H1 (cell line): ENCODE data around the gene CPEB1. TPM values are rescaled to one million over a fixed set of nuclear protein-coding genes. Genes with fewer than 3 reads are reported as not detected.
"Not testable (repeated sequence)": the region's sequence is repeated elsewhere in the genome, so short reads cannot be mapped to it uniquely, and the experiment has no call there.

Experiments
- CTCF ChIA-PET: fragments of 300-600 bp; sonication (Branson Sonifier 250); formaldehyde crosslinking; loops from one replicate; lab custom pipeline; 2021; ENCODE audit not compliant: partially characterized antibody; lab: Charles Lee
- POLR2A ChIA-PET: fragments of 300-600 bp; sonication (Branson Sonifier 250); formaldehyde crosslinking; loops from one replicate; lab custom pipeline; 2021; ENCODE audit warnings: inconsistent platforms; ENCODE audit not compliant: partially characterized antibody; lab: Charles Lee
- DNase-seq, 2 experiments: peaks; one replicate each; pipeline versions ENCODE4 v3.0.0 to v3.0.0-alpha.2; 2010 to 2022; ENCODE audit warnings: low spot score in 2 of 2, low read depth in 1 of 2, mixed read lengths in 1 of 2
- FAIRE-seq: peaks from 2 replicates; lab custom pipeline; 2011; peaks lifted over from hg19 to GRCh38; lab: Jason Lieb, UNC
- H2AFZ ChIP-seq: 2 replicates; pipeline ENCODE4 v1.8.1; 2012; ENCODE audit warnings: low read length, inconsistent platforms
- H2AK5ac ChIP-seq: 2 replicates; pipeline ENCODE4 v1.6.1; 2013; ENCODE audit warnings: low read depth, low read length
- H2BK120ac ChIP-seq: replicated peaks from 2 replicates; pipeline ENCODE3; 2013; ENCODE audit warnings: low read depth, low read length, inconsistent platforms
- H2BK12ac ChIP-seq: 2 replicates; pipeline ENCODE4 v1.6.1; 2013; ENCODE audit warnings: low read depth, low read length
- H2BK15ac ChIP-seq: 2 replicates; pipeline ENCODE4 v1.6.1; 2013; ENCODE audit warnings: low read length
- H2BK20ac ChIP-seq: 2 replicates; pipeline ENCODE4 v1.6.1; 2013; ENCODE audit warnings: low read length
- H2BK5ac ChIP-seq: 2 replicates; pipeline ENCODE4 v1.6.1; 2013; ENCODE audit warnings: low read depth, low read length
- H3K14ac ChIP-seq: 2 replicates; pipeline ENCODE4 v1.6.1; 2013; ENCODE audit warnings: inconsistent platforms; ENCODE audit not compliant: insufficient read length
- H3K18ac ChIP-seq: 2 replicates; pipeline ENCODE4 v1.6.1; 2013; ENCODE audit warnings: low read length; ENCODE audit errors: extremely low read depth
- H3K23ac ChIP-seq: 2 replicates; pipeline ENCODE4 v1.6.1; 2013; ENCODE audit warnings: inconsistent platforms; ENCODE audit not compliant: insufficient read length
- H3K23me2 ChIP-seq: 2 replicates; pipeline ENCODE4 v1.6.1; 2013; ENCODE audit warnings: low read depth, low read length
- H3K27ac ChIP-seq: 2 replicates; pipeline ENCODE4 v1.6.1; 2011; ENCODE audit warnings: low read depth, low read length, inconsistent platforms
- H3K27me3 ChIP-seq, 4 experiments: replicated peaks in 1 of 4; 1 replicate in 1 of 4; 2 replicates in 3 of 4; pipeline versions ENCODE4 v1.6.1 to v1.8.1; 2011 to 2013; ENCODE audit warnings: low read length in 3 of 4, mild to moderate bottlenecking in 3 of 4, inconsistent platforms in 2 of 4, mixed read lengths in 2 of 4, moderate library complexity in 1 of 4; ENCODE audit not compliant: control insufficient read depth in 3 of 4, insufficient read depth in 3 of 4; ENCODE audit errors: extremely low read depth in 1 of 4
- H3K36me3 ChIP-seq, 4 experiments: 2 replicates each; pipeline versions ENCODE4 v1.6.1 to v1.8.1; 2011 to 2013; ENCODE audit warnings: mild to moderate bottlenecking in 4 of 4, low read length in 3 of 4, moderate library complexity in 2 of 4, control low read depth in 1 of 4, inconsistent platforms in 1 of 4; ENCODE audit not compliant: insufficient read depth in 4 of 4, control insufficient read depth in 2 of 4
- H3K4ac ChIP-seq: replicated peaks from 2 replicates; pipeline ENCODE3; 2013; ENCODE audit warnings: low read length, low read depth, mixed read lengths, inconsistent platforms; ENCODE audit not compliant: insufficient read length
- H3K4me1 ChIP-seq, 4 experiments: replicated peaks in 1 of 4; 1 replicate in 1 of 4; 2 replicates in 3 of 4; pipeline versions ENCODE4 v1.6.1 to v1.8.1; 2011 to 2013; ENCODE audit warnings: low read length in 3 of 4, inconsistent platforms in 2 of 4, mixed read lengths in 1 of 4; ENCODE audit not compliant: insufficient read depth in 4 of 4, control insufficient read depth in 3 of 4
- H3K4me2 ChIP-seq, 2 experiments: 2 replicates each; pipeline versions ENCODE4 v1.6.1 to v1.8.1; 2011 to 2013; ENCODE audit warnings: low read depth in 2 of 2, low read length in 2 of 2, control low read depth in 1 of 2, inconsistent platforms in 1 of 2, mild to moderate bottlenecking in 1 of 2; ENCODE audit not compliant: insufficient read depth in 1 of 2
- H3K4me3 ChIP-seq, 4 experiments: fragments of 200-600, 300-600 bp in 1 of 4; sonication (generic), shearing (Covaris generic), sonication (Bioruptor Twin) in 1 of 4; 2 replicates each; pipeline versions ENCODE4 v1.5.1 to v1.8.1; 2011 to 2016; ENCODE audit warnings: low read length in 4 of 4, low read depth in 3 of 4, control low read depth in 2 of 4, inconsistent platforms in 2 of 4, mild to moderate bottlenecking in 2 of 4, mixed read lengths in 1 of 4, moderate library complexity in 1 of 4; ENCODE audit not compliant: insufficient read depth in 2 of 4; ENCODE audit errors: extremely low read depth in 1 of 4
- H3K56ac ChIP-seq: replicated peaks from 2 replicates; pipeline ENCODE3; 2013; ENCODE audit warnings: low read depth, mild to moderate bottlenecking, mixed read lengths, low read length, inconsistent platforms; ENCODE audit not compliant: insufficient read length
- H3K79me1 ChIP-seq: 2 replicates; pipeline ENCODE4 v1.6.1; 2013; ENCODE audit warnings: low read depth, low read length, control low read depth
- H3K79me2 ChIP-seq, 2 experiments: 2 replicates each; pipeline versions ENCODE4 v1.6.1 to v1.8.1; 2012 to 2013; ENCODE audit warnings: low read length in 2 of 2, mild to moderate bottlenecking in 2 of 2, inconsistent platforms in 1 of 2; ENCODE audit not compliant: insufficient read depth in 2 of 2, control insufficient read depth in 1 of 2
- H3K9ac ChIP-seq, 4 experiments: replicated peaks in 1 of 4; 1 replicate in 1 of 4; 2 replicates in 3 of 4; pipeline versions ENCODE4 v1.6.1 to v1.8.1; 2011 to 2013; ENCODE audit warnings: low read depth in 3 of 4, low read length in 3 of 4, control low read depth in 2 of 4, mild to moderate bottlenecking in 2 of 4, moderate library complexity in 2 of 4, inconsistent platforms in 1 of 4; ENCODE audit errors: extremely low read depth in 1 of 4
- H3K9me3 ChIP-seq, 2 experiments: 2 replicates each; pipeline versions ENCODE4 v1.6.1 to v1.8.1; 2012 to 2013; ENCODE audit warnings: mild to moderate bottlenecking in 2 of 2, moderate library complexity in 2 of 2, control low read depth in 1 of 2, inconsistent platforms in 1 of 2, low read depth in 1 of 2, low read length in 1 of 2, mixed read lengths in 1 of 2; ENCODE audit not compliant: insufficient read depth in 2 of 2
- H4K20me1 ChIP-seq, 2 experiments: replicated peaks in 1 of 2; 2 replicates each; pipeline versions ENCODE3 to v1.8.1; 2011 to 2013; ENCODE audit warnings: inconsistent platforms in 2 of 2, low read length in 2 of 2, mild to moderate bottlenecking in 1 of 2; ENCODE audit not compliant: insufficient read depth in 2 of 2, control insufficient read depth in 1 of 2
- H4K5ac ChIP-seq: 2 replicates; pipeline ENCODE4 v1.6.1; 2013; ENCODE audit warnings: low read length, low read depth, mixed read lengths, inconsistent platforms; ENCODE audit not compliant: insufficient read length
- H4K8ac ChIP-seq: 2 replicates; pipeline ENCODE4 v1.8.0; 2013; ENCODE audit warnings: mild to moderate bottlenecking, moderate library complexity, low read length, inconsistent platforms; ENCODE audit not compliant: insufficient read depth; ENCODE audit errors: extremely low read depth
- H4K91ac ChIP-seq: replicated peaks from 2 replicates; pipeline ENCODE3; 2013; ENCODE audit warnings: low read length, mixed read lengths, inconsistent platforms; ENCODE audit not compliant: insufficient read length
- KDM1A ChIP-seq: fragments of 200-600, 300-600 bp; sonication (generic); IDR thresholded peaks from 2 replicates; pipeline ENCODE4 v1.7.1; 2016; ENCODE audit warnings: mild to moderate bottlenecking, low read length, borderline replicate concordance
- WGBS, 2 experiments: shearing (Covaris generic) in 1 of 2; methylation state at CpG; one replicate each; pipeline versions ENCODE4 v1.1.6 to v1.1.7; 2013 to 2015; ENCODE audit warnings: low lambda C conversion rate in 2 of 2, mixed read lengths in 2 of 2, inconsistent platforms in 1 of 2, low coverage in 1 of 2, missing lambda C conversion rate in 1 of 2; ENCODE audit not compliant: insufficient replicate concordance in 2 of 2, insufficient coverage in 1 of 2, insufficient read length in 1 of 2; ENCODE audit errors: extremely low coverage in 1 of 2, missing lambda C conversion rate in 1 of 2; 5-methylcytosine and 5-hydroxymethylcytosine counted together
- polyA plus RNA-seq, 7 experiments: library from polyadenylated mRNA; depleted of rRNA in 3 of 7; stranded (reverse) in 5 of 7; unstranded in 2 of 7; fragments of >200 nt in 5 of 7; fragments of 200-250 nt in 2 of 7; gene quantifications; 1 replicate in 5 of 7; 2 replicates in 1 of 7; 4 replicates in 1 of 7; pipeline versions ENCODE4 v1.2.1 to v1.2.3, GENCODE V29; 2011 to 2013; ENCODE audit warnings: missing spikeins in 2 of 7, mixed read lengths in 2 of 7
- total RNA-seq: library from RNA; stranded (reverse); fragmentation: NEBNext Ultra II Directional; extraction: Animal tissue kit (Norgen Biotek cat#: 25700); gene quantifications from 2 replicates; pipeline ENCODE4 v1.2.1, GENCODE V29; 2021

Gene CPEB1
- total and polyA plus RNA-seq, 2 of the 8 experiments (the other 6 are each of a cell fraction or from before 2014, with no cell fraction given): 4.4 to 4.5 TPM

GRCh38 chr15:82530006-82530405 lies 117.2 kb downstream of the CPEB1 start:
- peaks cover 2 to 5% of the 10 kb centered on the region in 2 experiments for H4K20me1 ChIP-seq
- H4K5ac ChIP-seq: no peak overlapping the region
- H3K9me3 ChIP-seq: no peaks in the 10 kb centered on the region
- H3K27ac ChIP-seq: no peak overlapping the region
- no peak overlapping the region for H2AK5ac ChIP-seq
- H2BK120ac ChIP-seq: no peak overlapping the region
- ChIA-PET CTCF (interaction anchor here (0.6 to 5.1 kb wide), 15 partner anchors 12 to 481 kb away, joined by 3 to 54 read pairs (median 5); partner anchors contain the start of genes C15orf40 and RPS17), POLR2A (interaction anchor here (7.0 kb wide), 1 partner anchor 10 kb away, joined by 125 read pairs; the partner anchor contains the start of gene RPS17)
- H3K18ac ChIP-seq: no peak overlapping the region
- no peak overlapping the region for H3K4ac ChIP-seq
- H2AFZ ChIP-seq: no peak overlapping the region
- no peak overlapping the region for H3K23ac ChIP-seq
- H4K91ac ChIP-seq: no peak overlapping the region
- H3K4me3 ChIP-seq: no peak overlapping the region
- no peak overlapping the region for H3K14ac ChIP-seq
- no peak overlapping the region for H3K56ac ChIP-seq
- peaks cover 0 to 2% (median under 1%) of the 10 kb centered on the region in 4 experiments; a peak in 2 of 7 replicates for H3K4me1 ChIP-seq
- H3K23me2 ChIP-seq: no peaks in the 10 kb centered on the region
- FAIRE-seq: no peak
- peaks cover 2 to 12% (median 7%) of the 10 kb centered on the region in 4 experiments; a peak in 6 of 8 replicates for H3K36me3 ChIP-seq
- DNase-seq: no peak
- H3K27me3 ChIP-seq: no peaks in the 10 kb centered on the region
- H3K79me1 ChIP-seq: no peaks in the 10 kb centered on the region
- no peaks in the 10 kb centered on the region for H3K79me2 ChIP-seq
- H3K4me2 ChIP-seq: no peak overlapping the region
- H2BK20ac ChIP-seq: no peak overlapping the region
- no peak overlapping the region for H2BK5ac ChIP-seq
- H4K8ac ChIP-seq: no peak overlapping the region
- no peak overlapping the region for H2BK12ac ChIP-seq
- no peak overlapping the region for H2BK15ac ChIP-seq
- H3K9ac ChIP-seq: no peak overlapping the region
- 83% methylated on average over 3 of the region's 3 CpGs; no CpG with 5 or more reads in 1 of the 2 experiments for WGBS, 2 experiments
- no peak for TF ChIP-seq KDM1A

GRCh38 chr15:82513587-82513986 lies 133.6 kb downstream of the CPEB1 start:
- H2BK120ac ChIP-seq, H3K9me3 ChIP-seq, H4K91ac ChIP-seq, H3K14ac ChIP-seq, H3K27ac ChIP-seq, H2BK20ac ChIP-seq, CTCF ChIA-PET, H4K5ac ChIP-seq, H2BK12ac ChIP-seq, H2BK15ac ChIP-seq, H4K8ac ChIP-seq, POLR2A ChIA-PET, H2AK5ac ChIP-seq, H3K79me1 ChIP-seq, H3K56ac ChIP-seq, H3K79me2 ChIP-seq, H3K4ac ChIP-seq, H3K9ac ChIP-seq, H3K27me3 ChIP-seq, DNase-seq, H3K23ac ChIP-seq, H3K4me3 ChIP-seq, H3K4me1 ChIP-seq, H2BK5ac ChIP-seq, H3K23me2 ChIP-seq, FAIRE-seq, H3K4me2 ChIP-seq, H4K20me1 ChIP-seq, H3K18ac ChIP-seq, H3K36me3 ChIP-seq, H2AFZ ChIP-seq: not testable (repeated sequence)
- WGBS, 2 experiments: no CpG with 5 or more reads among the region's 48 CpGs
